Measurements from ENCODE around the gene LHFPL3.

LHFPL3 gene

DNA sequence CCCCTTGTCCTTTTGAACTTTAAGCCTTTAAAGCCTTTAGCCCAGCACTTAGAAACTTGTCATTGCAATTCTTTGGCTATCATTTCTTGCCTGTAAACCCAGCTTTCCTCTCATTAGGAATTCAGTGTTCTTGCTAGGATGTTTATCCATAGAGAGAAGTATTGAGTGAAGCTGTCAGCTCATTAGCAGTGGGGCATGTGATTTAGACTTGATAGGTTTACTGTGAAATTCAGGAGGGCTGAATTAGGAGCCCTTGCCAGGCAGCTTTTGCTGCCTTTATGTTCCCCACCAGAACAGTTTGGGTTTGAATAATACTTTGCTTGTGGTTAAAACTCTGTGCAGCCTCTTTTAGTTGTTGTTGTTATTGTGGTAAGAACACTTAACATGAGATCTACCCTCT, 39.5 kb downstream of the LHFPL3 start:
- H3K27ac ChIP-seq: no peak overlapping the region
- no peaks in the 10 kb centered on the region for H3K27me3 ChIP-seq
- no peaks in the 10 kb centered on the region for H3K9me3 ChIP-seq
- H3K36me3 ChIP-seq: no peaks in the 10 kb centered on the region
- TF ChIP-seq, protein P1, sequence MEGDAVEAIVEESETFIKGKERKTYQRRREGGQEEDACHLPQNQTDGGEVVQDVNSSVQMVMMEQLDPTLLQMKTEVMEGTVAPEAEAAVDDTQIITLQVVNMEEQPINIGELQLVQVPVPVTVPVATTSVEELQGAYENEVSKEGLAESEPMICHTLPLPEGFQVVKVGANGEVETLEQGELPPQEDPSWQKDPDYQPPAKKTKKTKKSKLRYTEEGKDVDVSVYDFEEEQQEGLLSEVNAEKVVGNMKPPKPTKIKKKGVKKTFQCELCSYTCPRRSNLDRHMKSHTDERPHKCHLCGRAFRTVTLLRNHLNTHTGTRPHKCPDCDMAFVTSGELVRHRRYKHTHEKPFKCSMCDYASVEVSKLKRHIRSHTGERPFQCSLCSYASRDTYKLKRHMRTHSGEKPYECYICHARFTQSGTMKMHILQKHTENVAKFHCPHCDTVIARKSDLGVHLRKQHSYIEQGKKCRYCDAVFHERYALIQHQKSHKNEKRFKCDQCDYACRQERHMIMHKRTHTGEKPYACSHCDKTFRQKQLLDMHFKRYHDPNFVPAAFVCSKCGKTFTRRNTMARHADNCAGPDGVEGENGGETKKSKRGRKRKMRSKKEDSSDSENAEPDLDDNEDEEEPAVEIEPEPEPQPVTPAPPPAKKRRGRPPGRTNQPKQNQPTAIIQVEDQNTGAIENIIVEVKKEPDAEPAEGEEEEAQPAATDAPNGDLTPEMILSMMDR (IDR thresholded peaks at IDR 0.05): no peak
- no peaks in the 10 kb centered on the region for H3K4me1 ChIP-seq (ENCODE audit: control insufficient read depth in 1 of 2, insufficient read depth in 1 of 2, low read depth in 1 of 2, low read length in 1 of 2)
- H3K4me3 ChIP-seq (ENCODE audit: low read depth in 1 of 2, low read length in 1 of 2): no peak overlapping the region

GRCh38 chr7:104371216-104371979, 43.0 kb downstream of the LHFPL3 start:
- H3K9me3 ChIP-seq: no peaks in the 10 kb centered on the region
- H3K27me3 ChIP-seq: no peaks in the 10 kb centered on the region
- H3K36me3 ChIP-seq: no peaks in the 10 kb centered on the region
- H3K4me1 ChIP-seq (ENCODE audit: control insufficient read depth in 1 of 2, insufficient read depth in 1 of 2, low read depth in 1 of 2, low read length in 1 of 2): no peaks in the 10 kb centered on the region
- H3K4me3 ChIP-seq (ENCODE audit: low read depth in 1 of 2, low read length in 1 of 2): no peak overlapping the region
- TF ChIP-seq, protein P1 (IDR thresholded peaks at IDR 0.05): no peak
- H3K27ac ChIP-seq: no peak overlapping the region

DNA sequence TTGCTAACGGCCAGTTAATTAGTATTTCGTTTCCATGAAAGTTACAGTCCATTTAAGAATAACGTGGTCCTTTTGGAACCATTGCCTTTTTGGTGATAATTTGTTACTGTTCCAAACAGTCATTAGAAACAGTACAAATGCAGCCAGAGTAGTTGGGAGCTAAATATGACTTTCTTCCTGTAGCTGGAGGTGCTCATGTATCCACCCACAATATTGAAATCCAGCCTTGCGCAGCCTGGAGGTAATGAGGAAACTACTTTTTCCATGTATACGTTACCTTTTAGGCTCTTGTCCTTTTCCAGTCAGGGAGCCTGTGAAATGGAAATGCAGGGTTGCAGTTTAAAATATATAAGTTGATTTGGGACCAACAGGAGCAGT, 43.6 kb downstream of the LHFPL3 start:
- Histone ChIP-seq H3K36me3 (no peaks in the 10 kb centered on the region), H3K4me3 (ENCODE audit: low read depth in 1 of 2, low read length in 1 of 2) (no peak overlapping the region), H3K27ac (no peak overlapping the region), H3K27me3 (no peaks in the 10 kb centered on the region), H3K4me1 (ENCODE audit: control insufficient read depth in 1 of 2, insufficient read depth in 1 of 2, low read depth in 1 of 2, low read length in 1 of 2) (no peaks in the 10 kb centered on the region), H3K9me3 (no peaks in the 10 kb centered on the region)
- TF ChIP-seq, protein P1 (IDR thresholded peaks at IDR 0.05): no peak

GRCh38 chr7:104382616-104383015, 54.2 kb downstream of the LHFPL3 start:
- Histone ChIP-seq H3K4me3 (ENCODE audit: low read depth in 1 of 2, low read length in 1 of 2) (no peak overlapping the region), H3K27ac (no peak overlapping the region), H3K9me3 (no peaks in the 10 kb centered on the region), H3K4me1 (ENCODE audit: control insufficient read depth in 1 of 2, insufficient read depth in 1 of 2, low read depth in 1 of 2, low read length in 1 of 2) (no peaks in the 10 kb centered on the region), H3K27me3 (no peaks in the 10 kb centered on the region), H3K36me3 (no peaks in the 10 kb centered on the region)
- TF ChIP-seq, protein P1 (IDR thresholded peaks at IDR 0.05): no peak

GRCh38 chr7:104386943-104387342, 58.5 kb downstream of the LHFPL3 start:
- no peaks in the 10 kb centered on the region for H3K4me1 ChIP-seq (ENCODE audit: control insufficient read depth in 1 of 2, insufficient read depth in 1 of 2, low read depth in 1 of 2, low read length in 1 of 2)
- H3K4me3 ChIP-seq (ENCODE audit: low read depth in 1 of 2, low read length in 1 of 2): no peak overlapping the region
- no peak overlapping the region for H3K27ac ChIP-seq
- TF ChIP-seq, protein P1 (IDR thresholded peaks at IDR 0.05): no peak
- no peaks in the 10 kb centered on the region for H3K27me3 ChIP-seq
- no peaks in the 10 kb centered on the region for H3K36me3 ChIP-seq
- no peaks in the 10 kb centered on the region for H3K9me3 ChIP-seq

All from neutrophil (primary cell).